NOMO-1 (cell line): ENCODE results near the gene TRAPPC2.
"Not testable (repeated sequence)": the region's sequence is repeated elsewhere in the genome, so short reads cannot be mapped to it uniquely, and the experiment has no call there.

ENCODE experiments used
- DNase-seq, 2 experiments: peaks; one replicate each; lab custom pipeline; 2025; ENCODE audit not compliant: unreplicated experiment in 2 of 2; lab: John Stamatoyannopoulos, UW

Gene TRAPPC2

DNA sequence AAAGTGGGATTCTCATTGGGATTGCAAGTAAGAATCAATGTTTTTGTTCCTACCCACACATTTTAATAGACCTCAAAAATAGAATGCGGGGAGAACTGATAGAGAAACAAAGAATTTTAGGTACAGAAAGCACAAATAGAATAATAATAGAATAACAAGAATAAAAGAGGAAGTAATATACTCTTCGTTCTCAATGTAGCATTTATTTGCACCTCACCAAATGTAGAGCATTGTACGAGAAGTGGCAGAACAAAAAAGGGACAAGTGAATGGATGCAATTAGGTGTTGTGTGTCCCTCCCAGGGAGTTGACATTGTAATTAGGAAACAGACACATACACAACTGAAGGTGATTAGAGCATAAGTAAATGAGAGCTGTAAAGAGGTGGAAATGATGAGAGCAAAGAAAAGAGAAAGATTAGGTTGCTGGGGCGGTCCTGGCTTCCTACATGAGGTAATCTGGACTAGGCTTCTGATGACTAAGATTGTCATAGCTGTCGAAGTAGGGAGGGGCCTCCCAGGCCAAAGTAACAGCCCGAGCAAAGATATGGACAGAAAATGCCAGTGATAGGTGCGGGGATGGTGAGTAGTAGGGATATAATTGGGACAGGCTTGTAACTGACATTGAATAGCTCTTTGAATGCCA, 35.1 kb downstream of the TRAPPC2 start:
- DNase-seq: peak in 1 of 2 experiments; percentile 57

DNA sequence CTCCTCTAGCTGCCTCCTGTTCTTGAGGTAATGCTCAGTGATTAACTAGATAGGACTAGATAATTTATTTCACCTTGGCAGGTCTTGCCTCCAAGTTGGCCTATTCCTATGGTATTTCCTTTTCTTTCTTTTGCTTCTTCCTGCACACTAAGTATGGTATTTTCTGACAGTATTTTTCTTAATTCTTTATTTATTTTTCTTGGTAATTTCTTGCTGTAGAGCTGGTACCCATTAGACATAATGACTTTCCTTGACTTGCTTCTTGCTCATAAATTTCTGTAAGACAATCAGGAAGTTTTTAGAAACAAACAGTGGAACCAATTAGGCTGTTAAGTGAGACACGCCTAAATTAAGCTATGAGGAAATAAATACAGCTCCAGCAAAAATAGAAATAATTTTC, 36.0 kb downstream of the TRAPPC2 start:
- peak in 1 of 2 experiments; percentile 25 for DNase-seq

DNA sequence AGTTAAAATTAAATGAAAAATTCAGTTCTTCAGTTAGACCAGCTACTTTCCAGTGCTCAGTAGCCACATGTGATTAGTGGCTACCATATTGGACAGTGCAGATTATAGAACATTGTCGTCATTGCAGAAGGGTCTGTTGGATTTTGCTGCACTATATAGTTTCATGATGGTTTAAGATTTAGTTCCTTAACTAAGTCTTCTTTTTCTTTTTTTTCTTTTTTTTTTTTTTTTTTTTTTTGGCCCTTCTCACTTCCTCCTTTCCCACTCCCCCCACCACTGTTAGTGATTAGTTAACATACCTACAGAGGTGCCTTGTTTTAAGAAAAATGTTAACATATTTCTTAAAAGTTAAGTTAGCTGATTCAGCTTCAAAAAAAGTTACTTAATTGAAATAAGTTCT, 36.4 kb downstream of the TRAPPC2 start:
- DNase-seq: no peak

DNA sequence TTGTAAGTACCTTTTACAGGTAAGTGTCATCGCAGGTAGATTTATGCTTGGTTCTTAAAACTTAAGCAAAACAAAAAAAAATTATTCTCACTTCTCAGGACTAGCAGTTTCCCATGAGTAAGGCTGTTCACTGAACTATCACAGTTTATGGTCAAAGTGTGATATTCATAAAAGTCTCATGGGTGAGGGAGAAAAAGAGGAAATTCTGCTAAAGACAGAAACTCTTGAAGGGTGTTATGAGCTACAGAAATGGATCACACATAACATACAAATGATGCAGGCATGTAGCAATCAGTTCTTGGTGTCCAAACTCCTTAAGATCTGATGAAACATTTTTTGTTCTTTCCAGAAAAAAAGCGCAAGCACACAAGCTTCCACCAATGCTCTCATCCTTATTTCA, 37.0 kb downstream of the TRAPPC2 start:
- DNase-seq: peak; percentile 63 to 85

DNA sequence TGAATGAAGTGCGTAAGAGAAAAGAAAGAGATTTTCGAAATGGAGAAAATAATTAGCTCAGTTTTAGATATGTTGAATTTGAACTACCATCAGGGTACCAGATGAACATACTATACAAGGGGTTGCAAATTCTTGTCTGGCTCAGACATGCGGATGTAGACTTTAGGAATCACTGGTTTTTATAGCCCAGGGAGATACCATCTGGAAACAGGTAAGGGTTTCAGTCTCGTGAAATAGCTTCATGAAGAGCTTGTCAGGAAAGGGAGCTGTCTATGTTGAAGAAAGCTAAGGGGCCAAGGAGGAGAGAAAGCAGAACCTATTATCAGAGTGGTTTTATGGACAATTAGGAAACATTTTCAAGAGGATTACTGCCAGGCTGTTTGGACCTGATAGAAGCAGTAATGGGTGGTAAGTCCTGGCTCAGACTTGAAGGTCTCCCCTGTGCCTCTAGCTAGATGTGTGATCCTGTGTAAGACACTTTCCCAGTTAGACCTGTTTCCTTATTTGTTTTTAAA, 38.8 kb downstream of the TRAPPC2 start:
- DNase-seq: peak; percentile 29 to 71

DNA sequence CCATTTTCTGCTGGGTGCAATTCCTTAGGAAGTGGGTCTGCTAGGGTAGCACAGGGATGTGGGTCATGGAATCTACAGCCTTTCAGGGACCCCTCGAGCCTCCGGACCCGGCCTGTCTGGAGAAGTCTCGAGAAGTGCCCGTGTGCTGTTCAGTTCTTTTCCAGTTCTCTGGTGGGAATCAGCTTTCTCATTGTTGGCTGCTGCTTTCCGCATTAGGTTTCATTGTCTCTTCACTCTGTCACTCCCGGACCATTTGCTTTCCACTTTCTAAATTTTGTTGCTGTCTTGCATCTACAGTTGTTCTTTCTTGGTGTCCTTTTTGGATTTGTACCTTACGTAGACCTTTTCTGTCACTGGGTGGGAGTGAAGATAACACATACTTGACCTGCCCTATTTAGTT, 39.4 kb downstream of the TRAPPC2 start:
- no peak for DNase-seq

DNA sequence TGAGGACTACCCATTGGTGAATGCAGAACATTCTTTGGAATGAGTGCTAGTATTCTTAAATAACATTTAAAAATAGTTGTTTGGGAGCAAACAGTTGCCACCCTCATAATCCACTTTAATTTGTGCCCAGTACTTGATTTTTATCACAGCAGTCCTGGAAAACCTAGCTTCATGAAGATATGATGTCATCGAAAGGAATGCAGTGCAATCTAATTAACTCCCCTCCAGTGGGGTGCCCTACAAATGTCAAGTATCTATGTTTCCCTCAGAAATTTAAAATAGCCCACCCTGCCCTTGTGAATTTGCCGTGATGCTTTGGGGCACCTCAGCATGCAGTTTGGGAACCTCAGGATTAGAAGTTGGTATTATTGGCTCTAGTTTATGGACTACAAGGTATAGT, 40.1 kb downstream of the TRAPPC2 start:
- no peak for DNase-seq

DNA sequence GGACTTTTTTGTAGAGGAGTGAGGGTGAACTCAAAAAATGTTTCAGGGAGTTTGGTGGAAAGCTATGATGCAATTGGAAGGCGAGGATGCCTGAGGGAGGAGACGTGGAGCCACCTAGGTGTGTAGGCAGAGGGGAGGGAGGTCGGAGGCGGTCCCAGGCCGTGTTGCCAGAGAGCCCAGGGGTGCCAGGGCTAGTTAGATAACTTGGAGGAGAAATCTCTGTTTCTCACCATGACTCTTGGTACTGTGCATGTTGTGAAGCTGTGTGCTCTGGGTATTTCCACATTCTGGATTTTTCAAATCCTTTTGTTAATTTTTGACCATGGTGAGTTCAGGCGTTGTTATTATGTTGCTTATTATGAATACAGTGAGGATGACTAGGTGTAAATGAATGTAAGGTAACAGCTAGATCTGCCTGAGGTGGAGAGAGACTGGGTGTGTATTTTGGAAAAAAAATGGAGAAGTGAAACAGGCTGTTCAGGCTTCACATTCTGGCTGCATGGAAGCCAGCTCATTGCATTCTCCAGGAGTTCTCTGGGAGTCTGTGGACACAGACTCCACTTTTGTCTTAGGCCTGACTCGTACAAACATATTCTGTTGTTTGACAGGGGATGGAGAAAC, 41.0 kb downstream of the TRAPPC2 start:
- DNase-seq: peak; percentile 27 to 43

DNA sequence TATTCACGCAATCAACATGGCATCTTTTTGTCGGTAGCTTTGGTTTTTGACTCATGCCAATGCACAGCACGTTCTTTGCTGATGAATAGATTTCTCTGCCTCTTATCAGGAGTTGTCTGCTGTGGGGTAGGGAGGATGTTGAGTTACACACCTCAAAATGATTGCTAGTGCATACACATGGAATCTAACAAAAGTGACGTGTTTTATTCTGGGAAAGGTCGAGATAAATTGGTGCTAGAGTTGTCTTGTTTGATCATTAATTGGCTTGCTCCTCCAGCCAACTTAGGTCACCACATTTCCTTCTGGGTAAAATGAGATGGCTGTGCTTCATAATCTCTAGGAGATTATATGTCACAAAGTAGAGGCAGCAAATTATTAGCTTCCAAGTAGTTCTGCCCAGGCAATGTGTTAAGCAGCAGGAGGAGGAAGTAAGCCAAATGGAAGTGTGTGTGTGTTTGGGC, 41.6 kb downstream of the TRAPPC2 start:
- DNase-seq: no peak

DNA sequence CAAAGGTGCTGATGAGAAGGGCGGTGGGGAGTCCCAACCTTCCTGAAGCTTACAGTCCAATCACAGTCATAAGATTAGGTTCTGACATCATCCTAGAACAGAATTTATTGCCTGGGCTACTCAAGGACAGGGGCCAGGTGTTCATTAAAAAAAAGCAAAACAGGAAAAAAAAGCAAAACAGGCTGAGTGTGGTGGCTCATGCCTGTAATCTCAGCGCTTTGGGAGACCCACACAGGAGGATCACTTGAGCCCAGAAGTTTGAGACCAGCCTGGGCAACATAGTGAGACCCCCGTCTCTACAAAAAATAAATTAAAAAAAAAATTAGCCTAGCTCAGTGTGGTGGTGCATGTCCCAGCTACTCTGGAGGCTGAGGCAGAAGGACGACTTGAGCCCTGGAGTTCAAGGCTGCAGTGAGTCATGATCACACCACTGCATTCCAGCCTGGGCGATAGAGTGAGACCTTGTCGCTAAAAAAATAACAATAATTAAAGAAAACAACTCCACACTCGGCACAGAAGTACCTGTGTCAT, 42.5 kb downstream of the TRAPPC2 start:
- no peak for DNase-seq

DNA sequence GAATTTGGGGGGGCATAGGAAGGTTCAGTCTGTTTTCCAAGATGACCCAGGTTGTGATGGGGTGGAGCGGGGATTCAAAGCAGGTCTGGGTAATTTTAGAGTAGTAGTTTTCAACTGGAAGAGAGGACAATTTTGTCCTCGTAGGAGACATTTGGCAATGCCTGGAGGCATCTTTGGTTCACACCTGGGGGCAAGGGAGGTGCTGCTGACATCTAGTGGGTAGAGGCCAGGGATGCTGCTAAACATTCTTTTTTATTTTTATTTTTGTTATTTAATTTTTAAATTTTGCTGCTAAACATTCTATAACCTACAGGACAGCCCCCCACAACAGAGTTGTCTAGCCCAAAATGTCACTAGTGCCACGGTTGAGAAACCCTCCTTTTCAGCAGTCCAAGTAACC, 43.6 kb downstream of the TRAPPC2 start:
- DNase-seq: no peak

DNA sequence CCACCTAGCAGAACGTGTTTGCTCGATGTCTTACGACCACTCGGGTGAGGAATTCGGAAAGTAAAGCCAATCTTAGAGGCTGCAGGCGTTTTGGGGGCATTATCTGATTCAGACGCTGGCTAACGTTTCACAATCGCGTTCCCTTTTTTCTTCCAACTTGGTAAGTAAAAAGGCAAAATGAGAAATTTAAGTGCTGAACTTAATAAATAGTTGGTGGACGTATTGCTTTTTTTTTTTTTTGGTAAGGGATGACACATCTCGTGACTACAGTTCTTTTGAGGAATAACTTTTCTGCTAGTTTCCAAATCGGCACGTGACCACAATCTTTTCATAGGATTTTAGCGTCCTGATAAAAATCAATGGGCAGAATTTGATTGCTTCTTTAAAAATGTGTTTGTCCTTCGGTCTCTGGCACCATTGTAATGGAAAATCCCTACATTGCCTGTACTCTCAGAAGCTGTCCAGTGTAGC, 44.6 kb downstream of the TRAPPC2 start:
- peak in 1 of 2 experiments; percentile 32 for DNase-seq

DNA sequence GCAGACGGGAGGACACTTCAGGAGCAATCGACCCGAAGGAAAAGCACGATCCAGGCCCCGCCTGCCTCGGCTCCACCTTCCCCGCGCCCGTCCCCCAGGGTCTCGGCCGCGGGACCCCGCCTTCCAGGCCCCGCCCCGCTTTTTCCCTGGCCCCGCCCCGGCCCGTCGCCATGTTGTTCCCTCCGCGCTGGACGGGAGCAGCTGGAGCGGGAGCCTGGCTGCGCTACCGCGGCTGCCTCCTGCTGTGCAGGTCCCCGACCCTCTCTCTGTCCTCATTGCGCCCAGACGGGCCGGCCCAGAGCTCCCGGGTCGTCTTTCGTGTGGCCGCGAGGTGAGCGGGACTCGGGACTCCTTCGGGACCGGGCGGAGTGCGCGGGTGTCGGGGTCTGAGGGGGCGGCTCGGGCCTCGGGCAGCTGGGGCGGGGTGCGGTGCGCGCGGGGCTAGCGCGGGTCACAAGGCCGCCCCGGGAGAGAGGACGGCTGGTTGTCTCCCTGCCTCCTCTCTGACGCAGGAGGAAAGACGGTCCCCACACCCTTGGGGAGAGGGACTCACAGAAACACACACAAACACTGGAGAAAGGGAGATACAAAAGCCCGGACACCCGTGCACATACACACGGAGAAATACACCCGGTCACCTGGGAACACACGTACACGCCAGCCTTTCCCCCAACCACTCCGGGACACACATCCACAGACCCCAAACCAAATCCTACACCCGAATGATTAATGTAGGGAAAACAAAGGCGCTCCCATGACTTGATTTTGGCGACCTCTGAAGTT, 45.3 kb downstream of the TRAPPC2 start, which contains the start of gene RAB9A:
RAB9A (plus strand) TSS at position 171 of the 783 bp plus-strand sequence. CDS start 19,619 bp downstream, outside the sequence.
- DNase-seq: peak; percentile 63 to 79

DNA sequence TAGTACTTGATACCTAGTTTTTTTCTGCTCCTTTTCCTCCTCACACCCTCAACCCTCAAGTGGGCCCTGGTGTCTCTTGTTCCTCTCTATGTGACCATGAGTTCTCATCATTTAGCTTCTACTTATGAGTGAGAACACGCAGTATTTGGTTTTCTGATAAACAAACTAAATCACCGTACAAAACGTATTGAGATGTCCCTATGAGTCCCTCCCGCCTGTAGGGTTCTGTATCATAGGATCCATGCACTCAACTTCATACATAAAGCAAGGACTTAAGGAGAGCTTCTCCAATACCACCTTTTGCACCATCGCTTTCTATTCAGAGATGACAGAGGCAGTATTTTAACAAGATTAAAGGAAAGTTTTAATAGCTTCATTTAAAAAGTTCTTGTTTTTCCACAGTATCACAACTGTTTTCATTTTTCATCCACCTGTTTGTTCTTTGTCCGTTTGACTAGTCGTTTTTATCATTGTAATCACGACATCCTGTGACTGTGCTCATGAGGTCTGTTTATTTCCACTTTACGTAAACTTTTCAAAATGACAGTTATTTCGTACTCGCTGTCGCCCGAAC, 45.9 kb downstream of the TRAPPC2 start:
- DNase-seq: peak in 1 of 2 experiments; percentile 16

DNA sequence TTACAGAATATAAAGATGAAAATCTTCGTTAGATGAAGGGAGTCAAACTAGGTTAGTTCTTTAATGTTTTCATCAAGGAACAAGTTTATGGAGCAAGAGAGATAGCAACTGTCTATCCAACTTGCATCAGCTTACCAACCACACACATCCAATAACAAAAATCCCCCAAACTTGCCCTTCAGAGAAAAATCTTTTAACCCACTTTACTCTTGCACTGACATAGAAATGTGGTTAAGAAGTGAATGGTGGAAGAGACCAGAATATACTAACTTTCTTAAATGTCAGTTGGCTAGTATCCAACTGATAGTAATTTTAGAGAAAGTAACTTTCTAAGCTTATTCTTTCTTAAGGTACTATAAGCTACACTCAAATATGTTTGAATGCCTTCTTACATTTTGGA, 47.2 kb downstream of the TRAPPC2 start:
- DNase-seq: no peak

DNA sequence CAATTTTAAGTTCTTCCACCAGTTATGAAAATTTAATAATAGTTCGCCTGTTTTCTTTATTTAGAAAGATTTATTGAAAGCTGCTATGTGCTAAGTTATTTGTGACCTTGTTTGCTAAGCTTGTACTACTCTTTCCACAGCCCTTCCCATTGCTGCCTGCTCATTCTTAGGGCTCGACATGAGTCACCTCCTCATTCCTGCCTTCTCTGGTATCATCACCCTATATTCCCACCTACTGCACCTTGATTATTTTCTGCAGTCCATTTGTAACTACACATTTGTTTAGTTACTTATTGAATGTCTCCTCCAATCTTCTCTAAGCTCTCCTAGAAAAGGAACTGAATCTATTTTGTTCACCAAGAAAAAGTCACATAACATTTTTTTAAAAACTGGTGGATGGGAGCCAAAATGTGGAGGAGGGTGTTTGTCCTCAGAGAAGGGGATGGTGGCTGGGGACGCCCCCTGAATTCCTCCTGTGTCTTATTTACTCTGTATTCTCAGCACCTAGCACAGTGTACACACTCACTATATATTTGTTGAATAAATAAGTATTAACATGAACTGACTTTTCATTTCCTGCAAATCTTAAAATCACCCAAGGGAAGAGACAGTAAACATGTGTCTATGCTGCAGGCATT, 49.2 kb downstream of the TRAPPC2 start:
- no peak for DNase-seq

DNA sequence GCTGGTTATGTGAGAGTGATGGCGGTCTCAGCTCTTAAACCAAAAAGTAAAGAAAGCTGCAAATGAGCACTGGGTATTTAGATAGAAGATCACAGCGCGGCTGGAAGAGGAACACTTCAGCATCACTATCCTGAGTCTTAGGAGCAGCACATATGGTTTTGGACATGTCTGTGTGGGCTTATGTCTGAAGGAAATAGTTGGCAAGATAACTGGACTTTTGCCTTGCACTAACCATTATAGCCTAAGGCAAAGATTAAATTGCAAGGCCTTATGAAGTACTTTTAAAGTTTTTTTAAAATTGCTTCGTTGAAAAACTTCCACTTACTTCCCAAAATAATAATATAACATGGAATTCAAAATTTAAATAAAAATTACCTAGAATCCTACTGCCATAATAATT, 50.1 kb downstream of the TRAPPC2 start:
- no peak for DNase-seq

DNA sequence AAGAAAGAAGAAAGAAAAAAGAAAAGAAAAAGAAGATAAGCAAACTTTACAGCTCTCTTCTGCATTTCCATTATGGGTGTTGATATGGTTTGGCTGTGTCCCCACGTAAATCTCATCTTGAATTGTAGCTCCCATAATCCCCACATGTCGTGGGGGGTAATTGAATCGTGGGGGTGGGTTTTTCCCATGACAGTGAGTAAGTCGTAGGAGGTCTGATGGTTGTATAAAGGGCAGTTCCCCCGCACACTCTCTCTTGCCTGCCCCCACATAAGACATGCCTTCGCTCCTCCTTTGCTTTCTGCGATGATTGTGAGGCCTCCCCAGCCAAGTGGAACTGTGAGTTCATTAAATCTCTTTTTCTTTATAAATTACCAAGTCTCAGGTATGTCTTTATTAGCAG, 52.8 kb downstream of the TRAPPC2 start:
- no peak for DNase-seq

DNA sequence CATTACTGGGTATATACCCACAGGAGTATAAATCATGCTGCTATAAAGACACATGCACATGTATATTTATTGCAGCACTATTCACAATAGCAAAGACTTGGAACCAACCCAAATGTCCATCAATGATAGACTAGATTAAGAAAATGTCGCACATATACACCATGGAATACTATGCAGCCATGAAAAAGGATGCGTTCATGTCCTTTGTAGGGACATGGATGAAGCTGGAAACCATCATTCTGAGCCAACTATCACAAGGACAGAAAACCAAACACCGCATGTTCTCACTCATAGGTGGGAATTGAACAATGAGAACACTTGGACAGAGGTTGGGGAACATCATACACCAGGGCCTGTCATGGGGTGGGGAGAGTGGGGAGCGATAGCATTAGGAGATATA, 54.7 kb downstream of the TRAPPC2 start:
- not testable (repeated sequence) for DNase-seq

DNA sequence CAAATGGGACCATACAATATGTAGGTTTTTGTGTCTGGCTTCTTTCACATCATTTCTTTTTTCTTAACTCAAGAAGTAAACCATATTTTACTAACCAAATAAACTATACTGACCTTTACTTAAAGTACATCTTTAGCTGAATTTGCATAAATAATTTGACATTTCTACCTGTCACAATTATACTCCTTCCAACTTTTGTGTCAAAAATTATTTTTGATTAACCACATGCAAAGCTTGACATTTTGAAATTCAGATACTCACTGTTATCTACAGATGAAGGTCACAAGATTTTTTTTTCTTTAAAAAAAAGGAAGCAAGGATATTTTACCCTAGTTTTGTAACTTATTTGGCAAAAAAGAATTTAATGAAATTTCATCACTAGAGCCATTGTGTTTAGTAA, 57.5 kb downstream of the TRAPPC2 start:
- no peak for DNase-seq
